ENCODE data around the gene ASCL5. TPM values are rescaled to one million over a fixed set of nuclear protein-coding genes. Genes with fewer than 3 reads are reported as not detected.

The ASCL5 gene
- total and polyA plus RNA-seq, 12 donors, result 0.10 TPM; not detected in 11

GRCh38 chr1:201080135-201080534, 46.8 kb downstream of the ASCL5 start:
- TF ChIP-seq CTCF (IDR thresholded peaks at IDR 0.05) (no peak), POLR2A (IDR thresholded peaks at IDR 0.05) (no peak)
- Histone ChIP-seq H3K27me3 (no peaks in the 10 kb centered on the region), H3K9me3 (replicated peaks in 1 of 3) (no peaks in the 10 kb centered on the region), H3K36me3 (replicated peaks in 1 of 2) (no peaks in the 10 kb centered on the region), H3K4me3 (no peak overlapping the region), H3K4me1 (replicated peaks in 1 of 2) (no peaks in the 10 kb centered on the region), H3K27ac (no peak overlapping the region)
- intact Hi-C loops (cut with DNase I), result loop anchor here (5.0 to 10.0 kb wide), 2 partner anchors 37 to 145 kb away; no protein-coding TSS in a partner anchor
- DNase-seq, result no peak
- WGBS, 4 donors, result 89 to 96% (median 90%) methylated on average over 3 of the region's 3 CpGs

GRCh38 chr1:201077736-201078135, 49.2 kb downstream of the ASCL5 start:
- Histone ChIP-seq H3K4me3 (no peak overlapping the region), H3K27me3 (no peaks in the 10 kb centered on the region), H3K9me3 (replicated peaks in 1 of 3) (no peaks in the 10 kb centered on the region), H3K27ac (no peak overlapping the region), H3K4me1 (replicated peaks in 1 of 2) (no peaks in the 10 kb centered on the region), H3K36me3 (replicated peaks in 1 of 2) (no peaks in the 10 kb centered on the region)
- no peak for DNase-seq
- 92 to 94% (median 93%) methylated on average over 17 of the region's 17 CpGs for WGBS, 4 donors
- intact Hi-C loops (cut with DNase I), result no loop called here
- TF ChIP-seq CTCF (IDR thresholded peaks at IDR 0.05) (no peak), POLR2A (IDR thresholded peaks at IDR 0.05) (no peak)

DNA sequence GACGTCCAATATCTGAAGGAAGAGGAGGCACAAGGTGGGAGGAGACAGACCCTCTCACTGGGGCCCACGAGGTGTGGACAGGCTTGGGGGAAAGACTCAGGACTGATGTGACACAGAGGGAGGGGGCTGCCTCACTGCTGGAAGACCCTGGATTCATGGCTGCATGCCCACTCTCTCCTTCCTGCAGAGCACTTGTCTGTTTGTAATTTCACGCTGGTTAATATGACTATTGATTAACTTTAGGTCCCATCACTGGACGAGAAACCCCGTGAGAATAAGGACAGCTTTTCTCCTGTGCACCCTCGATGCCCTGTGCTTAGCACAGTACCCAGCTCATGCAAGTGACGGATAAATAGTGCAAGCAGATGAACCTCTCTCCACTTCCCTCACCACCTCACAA, 49.9 kb downstream of the ASCL5 start:
- no peak for TF ChIP-seq CTCF (IDR thresholded peaks at IDR 0.05)
- no peak for TF ChIP-seq POLR2A (IDR thresholded peaks at IDR 0.05)
- H3K27ac ChIP-seq, result no peak overlapping the region
- H3K4me1 ChIP-seq (replicated peaks in 1 of 2), result no peaks in the 10 kb centered on the region
- no peak overlapping the region for H3K4me3 ChIP-seq
- 78 to 93% (median 82%) methylated on average over 7 of the region's 7 CpGs for WGBS, 4 donors
- DNase-seq, result no peak
- no peaks in the 10 kb centered on the region for H3K9me3 ChIP-seq (replicated peaks in 1 of 3)
- intact Hi-C loops (cut with DNase I), result no loop called here
- H3K36me3 ChIP-seq (replicated peaks in 1 of 2), result no peaks in the 10 kb centered on the region
- H3K27me3 ChIP-seq, result no peaks in the 10 kb centered on the region

GRCh38 chr1:201076092-201076491, 50.9 kb downstream of the ASCL5 start:
- no peak for DNase-seq
- Histone ChIP-seq H3K27ac (no peak overlapping the region), H3K36me3 (replicated peaks in 1 of 2) (no peaks in the 10 kb centered on the region), H3K9me3 (replicated peaks in 1 of 3) (no peaks in the 10 kb centered on the region), H3K4me1 (replicated peaks in 1 of 2) (no peaks in the 10 kb centered on the region), H3K27me3 (no peaks in the 10 kb centered on the region), H3K4me3 (no peak overlapping the region)
- WGBS, 4 donors, result 75 to 93% (median 80%) methylated on average over 6 to 7 of the region's 7 CpGs
- TF ChIP-seq CTCF (IDR thresholded peaks at IDR 0.05), result no peak
- intact Hi-C loops (cut with DNase I), result no loop called here

All from adrenal gland (tissue), 12 donors.